K562 (cell line): ENCODE measurements around the gene C11orf98. TPM values are rescaled to one million over a fixed set of nuclear protein-coding genes. Genes with fewer than 3 reads are reported as not detected.
A peak's percentile ranks its signal among the peaks of the same experiment; 100 is the strongest.

Source experiments
- ATF7 ChIP-seq: fragments of 450-650 bp; IDR thresholded peaks from 2 replicates; pipeline ENCODE4 v1.7.1; 2014; ENCODE audit warnings: mild to moderate bottlenecking, moderate library complexity
- BCLAF1 ChIP-seq, 2 experiments: fragments of 450-650 bp in 1 of 2; IDR thresholded peaks; 2 replicates each; pipeline ENCODE4 v1.6.1; 2011 to 2017; ENCODE audit warnings: low read depth in 2 of 2, antibody characterized with exemption in 1 of 2, borderline replicate concordance in 1 of 2, low read length in 1 of 2, mild to moderate bottlenecking in 1 of 2, mixed read lengths in 1 of 2; ENCODE audit not compliant: control insufficient read depth in 1 of 2
- ETS2 ChIP-seq: IDR thresholded peaks from 2 replicates; pipeline ENCODE4 v1.6.1; 2016; ENCODE audit warnings: borderline replicate concordance, missing genetic modification characterization, mild to moderate bottlenecking, moderate library complexity, missing compliant biosample characterization; ENCODE audit not compliant: poor library complexity, severe bottlenecking
- HINFP ChIP-seq: fragments of 450-650 bp; conservative IDR thresholded peaks from 2 replicates; pipeline ENCODE4 v1.6.1; 2016; ENCODE audit warnings: missing genetic modification characterization, low read depth, mild to moderate bottlenecking, control low read depth, missing compliant biosample characterization
- ILK ChIP-seq: fragments of 450-650 bp; IDR thresholded peaks from 2 replicates; pipeline ENCODE4 v1.6.1; 2016; ENCODE audit warnings: missing genetic modification characterization, low read depth, mild to moderate bottlenecking, missing compliant biosample characterization, moderate library complexity, borderline replicate concordance
- LCOR ChIP-seq: sonication (generic); formaldehyde crosslinking; IDR thresholded peaks from 2 replicates; pipeline ENCODE4 v1.8.0; 2022; ENCODE audit warnings: mild to moderate bottlenecking, missing genetic modification reagents
- MCM5 ChIP-seq: fragments of 450-650 bp; IDR thresholded peaks from 2 replicates; pipeline ENCODE4 v1.6.1; 2016; ENCODE audit warnings: low read depth
- MLX ChIP-seq, 2 experiments: fragments of 450-650 bp in 1 of 2; sonication (generic) in 1 of 2; formaldehyde crosslinking; conservative IDR thresholded peaks; 2 replicates each; pipeline versions ENCODE4 v1.4.0 to v1.8.1; 2020 to 2022; ENCODE audit warnings: mild to moderate bottlenecking in 1 of 2, missing genetic modification reagents in 1 of 2
- MXD1 ChIP-seq: fragments of 250-450 bp; sonication (Bioruptor Pico); IDR thresholded peaks from 2 replicates; pipeline ENCODE4 v1.8.0; 2021; ENCODE audit warnings: borderline replicate concordance, mild to moderate bottlenecking, moderate library complexity; ENCODE audit not compliant: poor library complexity, severe bottlenecking
- POLR2AphosphoS2 ChIP-seq: IDR thresholded peaks from 2 replicates; pipeline ENCODE4 v1.6.1; 2012; ENCODE audit warnings: low read length, improper control_type of control experiment
- POLR2B ChIP-seq: fragments of 450-650 bp; IDR thresholded peaks from 2 replicates; pipeline ENCODE4 v1.6.1; 2018; ENCODE audit warnings: low read depth; ENCODE audit not compliant: partially characterized antibody
- SIN3A ChIP-seq, 2 experiments: fragments of 150-350 bp in 1 of 2; IDR thresholded peaks; 2 replicates each; pipeline ENCODE4 v1.6.1; 2011 to 2016; ENCODE audit warnings: borderline replicate concordance in 2 of 2, low read depth in 2 of 2, low read length in 2 of 2, mild to moderate bottlenecking in 2 of 2, moderate library complexity in 2 of 2; ENCODE audit not compliant: control insufficient read depth in 1 of 2
- SIRT6 ChIP-seq: IDR thresholded peaks from one replicate; pipeline ENCODE4 v1.6.1; 2012; ENCODE audit warnings: low read depth, mild to moderate bottlenecking, control low read depth, inconsistent platforms, low read length, moderate library complexity
- TCFL5 ChIP-seq: fragments of 250-450 bp; sonication (Bioruptor Pico); conservative IDR thresholded peaks from 2 replicates; pipeline ENCODE4 v1.6.1; 2021; ENCODE audit warnings: mild to moderate bottlenecking, moderate library complexity, matching md5 sums
- VEZF1 ChIP-seq: fragments of 200-800 bp; sonication (Bioruptor generic); IDR thresholded peaks from 2 replicates; pipeline ENCODE4 v1.6.1; 2017; ENCODE audit warnings: missing genetic modification characterization, missing compliant biosample characterization
- WHSC1 ChIP-seq: IDR thresholded peaks from one replicate; pipeline ENCODE4 v1.6.1; 2012; ENCODE audit warnings: low read length, control low read depth, inconsistent platforms
- ZFX ChIP-seq: sonication (generic); formaldehyde crosslinking; IDR thresholded peaks from 2 replicates; pipeline ENCODE4 v1.8.0; 2022; ENCODE audit warnings: mild to moderate bottlenecking, missing genetic modification reagents, moderate library complexity
- ZNF263 ChIP-seq: sonication (generic); formaldehyde crosslinking; IDR thresholded peaks from 2 replicates; pipeline ENCODE4 v1.8.0; 2022; ENCODE audit warnings: mild to moderate bottlenecking, missing genetic modification reagents, borderline replicate concordance
- ZNF696 ChIP-seq: fragments of 250-450 bp; sonication (Bioruptor Pico); conservative IDR thresholded peaks from 2 replicates; pipeline ENCODE4 v1.4.0; 2020; ENCODE audit warnings: mild to moderate bottlenecking, moderate library complexity
- polyA plus RNA-seq, 8 experiments: library from polyadenylated mRNA; depleted of rRNA in 4 of 8; stranded (reverse) in 5 of 8; unstranded in 3 of 8; fragments of >200 nt; fragmentation: Nextera tagmentation in 2 of 8; fragmentation: Illumina TruSeq in 1 of 8; extraction: Ambion mirVana in 2 of 8; extraction: Trizol in 1 of 8; gene quantifications; 2 replicates each; pipeline versions ENCODE4 v1.2.1 to v1.2.3, GENCODE V29; 2011 to 2014; ENCODE audit warnings: inconsistent platforms in 1 of 8, missing spikeins in 1 of 8
- total RNA-seq, 7 experiments: library from RNA; depleted of rRNA in 6 of 7; stranded (reverse); fragments of >200 nt in 6 of 7; fragmentation: Illumina TruSeq in 2 of 7; extraction: Trizol in 2 of 7; gene quantifications; 2 replicates each; pipeline versions ENCODE4 v1.2.1 to v1.2.3, GENCODE V29; 2011 to 2021; ENCODE audit warnings: low replicate concordance in 1 of 7

C11orf98 gene
- total and polyA plus RNA-seq, 9 of the 15 experiments (the other 6 are each of a cell fraction or from before 2014, with no cell fraction given): 103 to 352 (median 218) TPM

GRCh38 chr11:62665075-62665598 is at the start of gene C11orf98, which contains the start of gene CSKMT (continued):
- TF ChIP-seq BCLAF1 (IDR thresholded peaks at IDR 0.05; ENCODE audit: borderline replicate concordance in 1 of 2, control insufficient read depth in 1 of 2, low read depth in 2 of 2, low read length in 1 of 2) (no peak), WHSC1 (no peak), VEZF1 (CRISPR knock-in tag) (peak; percentile 88), ZNF696 (peak; percentile 52), POLR2B (peak; percentile 99), ATF7 (no peak; the same call in 1 of the 2 replicates), SIRT6 (no peak), POLR2AphosphoS2 (peak; percentile 100), MXD1 (no peak), HINFP (tag) (no peak), MCM5 (no peak), ZFX (peak; percentile 81), TCFL5 (no peak), ETS2 (no peak), ZNF263 (no peak), ILK (tag) (no peak), SIN3A (IDR thresholded peaks at IDR 0.05; ENCODE audit: borderline replicate concordance in 2 of 2, control insufficient read depth in 1 of 2, low read depth in 2 of 2, low read length in 2 of 2) (peak in 1 of 2 experiments; percentile 86; a peak in 2 of 4 replicates), LCOR (CRISPR knock-in tag) (peak; percentile 28; the same call in 1 of the 2 replicates), MLX (CRISPR knock-in tag; conservative IDR thresholded peaks at IDR 0.05) (peak in 1 of 2 experiments; percentile 56; a peak in 2 of 4 replicates)
